Esophagus muscularis mucosa (tissue), 3 donors: Measurements from ENCODE around the gene SETBP1.

Experiments
- POLR2A ChIP-seq: fragments of 450-650 bp; IDR thresholded peaks from one replicate; pipeline ENCODE4 v1.6.1; 2017; ENCODE audit warnings: antibody characterized with exemption, moderate library complexity, mild to moderate bottlenecking, low read depth
- POLR2AphosphoS5 ChIP-seq, 2 donors: sonication (generic); formaldehyde crosslinking; IDR thresholded peaks; one replicate each; pipeline ENCODE4 v1.6.1; 2017; ENCODE audit warnings: antibody characterized with exemption in 2 of 2
- TF ChIP-seq, protein P1 (sequence below), 3 experiments: fragments of 200-600 bp in 2 of 3; fragments of 450-650 bp in 1 of 3; sonication (generic) in 2 of 3; IDR thresholded peaks; one replicate each; pipeline ENCODE4 v1.5.1; 2017 to 2019; ENCODE audit warnings: antibody characterized with exemption in 3 of 3, mild to moderate bottlenecking in 2 of 3, moderate library complexity in 1 of 3

DNA sequence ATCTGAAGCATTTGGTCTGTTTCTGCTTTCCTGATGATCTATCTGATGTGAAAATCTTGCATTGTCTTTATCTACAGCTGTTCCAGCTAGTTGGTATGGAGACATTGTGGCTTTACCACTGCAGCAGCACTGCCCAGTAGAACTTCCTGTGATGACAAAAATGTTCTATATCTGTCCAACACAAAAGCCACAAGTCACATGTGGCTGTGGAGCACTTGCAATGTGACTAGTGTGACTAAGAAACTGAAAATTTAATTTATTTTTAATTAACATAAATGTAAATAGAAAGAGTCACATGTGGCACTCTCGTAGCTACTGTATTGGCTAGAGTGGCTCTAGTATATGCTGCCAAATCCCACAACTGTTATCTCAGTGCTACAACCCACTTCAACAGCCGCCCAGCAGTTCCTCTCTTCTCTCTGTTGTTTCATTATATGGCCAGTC, 425.7 kb downstream of the SETBP1 start:
- TF ChIP-seq, protein P1, sequence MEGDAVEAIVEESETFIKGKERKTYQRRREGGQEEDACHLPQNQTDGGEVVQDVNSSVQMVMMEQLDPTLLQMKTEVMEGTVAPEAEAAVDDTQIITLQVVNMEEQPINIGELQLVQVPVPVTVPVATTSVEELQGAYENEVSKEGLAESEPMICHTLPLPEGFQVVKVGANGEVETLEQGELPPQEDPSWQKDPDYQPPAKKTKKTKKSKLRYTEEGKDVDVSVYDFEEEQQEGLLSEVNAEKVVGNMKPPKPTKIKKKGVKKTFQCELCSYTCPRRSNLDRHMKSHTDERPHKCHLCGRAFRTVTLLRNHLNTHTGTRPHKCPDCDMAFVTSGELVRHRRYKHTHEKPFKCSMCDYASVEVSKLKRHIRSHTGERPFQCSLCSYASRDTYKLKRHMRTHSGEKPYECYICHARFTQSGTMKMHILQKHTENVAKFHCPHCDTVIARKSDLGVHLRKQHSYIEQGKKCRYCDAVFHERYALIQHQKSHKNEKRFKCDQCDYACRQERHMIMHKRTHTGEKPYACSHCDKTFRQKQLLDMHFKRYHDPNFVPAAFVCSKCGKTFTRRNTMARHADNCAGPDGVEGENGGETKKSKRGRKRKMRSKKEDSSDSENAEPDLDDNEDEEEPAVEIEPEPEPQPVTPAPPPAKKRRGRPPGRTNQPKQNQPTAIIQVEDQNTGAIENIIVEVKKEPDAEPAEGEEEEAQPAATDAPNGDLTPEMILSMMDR (IDR thresholded peaks at IDR 0.05), result no peak
- TF ChIP-seq POLR2AphosphoS5 (IDR thresholded peaks at IDR 0.05) (no peak), POLR2A (no peak)
